HepG2 (cell line): ENCODE results near the gene ERC1. TPM values are rescaled to one million over a fixed set of nuclear protein-coding genes. Genes with fewer than 3 reads are reported as not detected.

Experiments used
- CEBPB ChIP-seq: IDR thresholded peaks from 2 replicates; pipeline ENCODE4 v1.6.1; 2011; ENCODE audit warnings: low read depth, low read length, improper control_type of control experiment, borderline replicate concordance
- GRHL1 ChIP-seq: sonication (generic); formaldehyde crosslinking; conservative IDR thresholded peaks from 2 replicates; pipeline ENCODE4 v1.8.0; 2022; ENCODE audit warnings: missing genetic modification reagents
- IRF9 ChIP-seq: sonication (generic); formaldehyde crosslinking; IDR thresholded peaks from 2 replicates; pipeline ENCODE4 v1.8.0; 2022; ENCODE audit warnings: missing genetic modification reagents, mild to moderate bottlenecking, borderline replicate concordance
- THAP11 ChIP-seq: IDR thresholded peaks from 2 replicates; pipeline ENCODE4 v1.6.1; 2016; ENCODE audit warnings: missing biosample characterization, missing genetic modification reagents
- ZBTB20 ChIP-seq: sonication (generic); formaldehyde crosslinking; IDR thresholded peaks from 2 replicates; pipeline ENCODE4 v1.8.1; 2023; ENCODE audit warnings: missing genetic modification reagents, low read depth, mild to moderate bottlenecking, borderline replicate concordance
- ZBTB37 ChIP-seq: sonication (generic); formaldehyde crosslinking; IDR thresholded peaks from 2 replicates; pipeline ENCODE4 v1.4.0; 2020; ENCODE audit warnings: mild to moderate bottlenecking, missing genetic modification reagents
- ZBTB46 ChIP-seq: sonication (generic); formaldehyde crosslinking; IDR thresholded peaks from 2 replicates; pipeline ENCODE4 v1.4.0; 2020; ENCODE audit warnings: mild to moderate bottlenecking, missing genetic modification reagents, borderline replicate concordance
- ZBTB7B ChIP-seq: sonication (generic); formaldehyde crosslinking; IDR thresholded peaks from 2 replicates; pipeline ENCODE4 v1.4.0; 2020; ENCODE audit warnings: missing genetic modification reagents
- polyA plus RNA-seq, 8 experiments: library from polyadenylated mRNA; depleted of rRNA in 3 of 8; stranded (reverse) in 7 of 8; unstranded in 1 of 8; fragments of >200 nt; fragmentation: Illumina TruSeq in 4 of 8; extraction: Trizol in 4 of 8; gene quantifications; 2 replicates each; pipeline versions ENCODE4 v1.2.1 to v1.2.3, GENCODE V29; 2011 to 2016; ENCODE audit warnings: low read depth in 4 of 8, missing spikeins in 1 of 8, mixed read lengths in 1 of 8; ENCODE audit not compliant: insufficient read depth in 1 of 8
- total RNA-seq, 5 experiments: library from RNA; depleted of rRNA; stranded (reverse); fragments of >200 nt; fragmentation: Illumina TruSeq; extraction: Trizol; gene quantifications; 2 replicates each; pipeline ENCODE4 v1.2.3, GENCODE V29; 2016; ENCODE audit warnings: low read depth in 1 of 5

Gene ERC1
- total and polyA plus RNA-seq, 2 of the 13 experiments (the other 11 are each of a cell fraction or from before 2014, with no cell fraction given) = 6.1 to 12.4 TPM

DNA sequence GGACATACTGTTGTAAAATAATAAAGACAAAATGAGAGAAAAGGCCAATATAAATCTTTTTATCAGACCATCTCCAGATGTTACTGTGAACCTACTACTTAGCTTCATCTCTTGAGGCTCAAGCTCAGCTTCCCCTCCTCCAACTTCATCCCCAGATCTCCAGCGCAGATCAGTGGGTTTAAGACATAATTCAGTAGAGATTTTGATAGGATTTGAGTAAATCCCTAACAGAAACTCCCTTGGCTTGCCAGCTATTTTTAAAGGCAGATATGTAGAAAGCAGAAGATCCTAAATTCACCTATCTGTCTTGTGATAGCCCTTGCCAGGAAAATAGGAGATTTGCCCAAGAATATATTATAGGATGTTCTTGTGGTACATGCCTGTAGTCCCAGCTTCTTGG, 366.7 kb downstream of the ERC1 start (continued):
- TF ChIP-seq GRHL1 = no peak
- no peak for TF ChIP-seq CEBPB
- TF ChIP-seq ZBTB20 (CRISPR knock-in tag) = no peak
- no peak for TF ChIP-seq THAP11 (CRISPR knock-in tag)
- no peak for TF ChIP-seq ZBTB46 (CRISPR knock-in tag)
- TF ChIP-seq ZBTB37 (CRISPR knock-in tag) = no peak
- no peak for TF ChIP-seq ZBTB7B (CRISPR knock-in tag)
- TF ChIP-seq IRF9 (CRISPR knock-in tag) = no peak
